DND-41 (cell line): Measurements from ENCODE around the gene C6orf62.
"Not testable (repeated sequence)": the region's sequence is repeated elsewhere in the genome, so short reads cannot be mapped to it uniquely, and the experiment has no call there.

Experiments used
- ATAC-seq: fragments of 200-7000 bp; cut with Tn5 transposase; 3 replicates; pipeline ENCODE4 v1.9.1; 2021; ENCODE audit warnings: low read depth; ENCODE audit not compliant: insufficient read depth
- DNase-seq: peaks from one replicate; pipeline ENCODE4 v3.0.0-alpha.2; 2020
- H2AFZ ChIP-seq: 2 replicates; pipeline ENCODE4 v1.6.0; 2012; ENCODE audit warnings: low read depth, low read length
- H3K27ac ChIP-seq: 2 replicates; pipeline ENCODE4 v1.5.1; 2012; ENCODE audit warnings: low read length, inconsistent platforms
- H3K27me3 ChIP-seq: fragments of 200-600 bp; sonication (generic); 2 replicates; pipeline ENCODE4 v1.6.0; 2012; ENCODE audit warnings: low read length, mild to moderate bottlenecking, inconsistent platforms; ENCODE audit not compliant: insufficient read depth, poor library complexity
- H3K36me3 ChIP-seq: 2 replicates; pipeline ENCODE4 v1.5.1; 2012; ENCODE audit warnings: low read length, inconsistent platforms; ENCODE audit not compliant: insufficient read depth
- H3K4me1 ChIP-seq: 2 replicates; pipeline ENCODE4 v1.5.1; 2012; ENCODE audit warnings: mild to moderate bottlenecking, low read length; ENCODE audit not compliant: insufficient read depth
- H3K4me2 ChIP-seq: 2 replicates; pipeline ENCODE4 v1.6.0; 2012; ENCODE audit warnings: mild to moderate bottlenecking, moderate library complexity, low read length, inconsistent platforms; ENCODE audit not compliant: insufficient read depth
- H3K4me3 ChIP-seq, 2 experiments: fragments of 200-600 bp in 1 of 2; shearing (Covaris generic) in 1 of 2; 2 replicates each; pipeline ENCODE4 v1.5.1; 2012 to 2016; ENCODE audit warnings: inconsistent platforms in 2 of 2, low read length in 2 of 2, mild to moderate bottlenecking in 2 of 2, low read depth in 1 of 2, moderate library complexity in 1 of 2
- H3K79me2 ChIP-seq: 2 replicates; pipeline ENCODE4 v1.6.0; 2012; ENCODE audit warnings: low read length, inconsistent platforms; ENCODE audit not compliant: insufficient read depth
- H3K9ac ChIP-seq: 2 replicates; pipeline ENCODE4 v1.6.0; 2012; ENCODE audit warnings: low read depth, mild to moderate bottlenecking, inconsistent platforms, low read length, moderate library complexity
- H3K9me3 ChIP-seq: 2 replicates; pipeline ENCODE4 v1.5.1; 2012; ENCODE audit warnings: low read length, moderate library complexity, mild to moderate bottlenecking, inconsistent platforms; ENCODE audit not compliant: insufficient read depth, severe bottlenecking
- H4K20me1 ChIP-seq: 2 replicates; pipeline ENCODE4 v1.6.0; 2012; ENCODE audit warnings: low read length; ENCODE audit not compliant: insufficient read depth
- EZH2 ChIP-seq: IDR thresholded peaks from 3 replicates; pipeline ENCODE4 v1.6.1; 2012; ENCODE audit warnings: borderline replicate concordance, low read depth, mild to moderate bottlenecking, moderate library complexity, low read length, inconsistent platforms; ENCODE audit not compliant: severe bottlenecking
- TF ChIP-seq, protein P1 (sequence below): IDR thresholded peaks from 2 replicates; pipeline ENCODE4 v1.5.1; 2012; ENCODE audit warnings: borderline replicate concordance, low read length, moderate library complexity, mild to moderate bottlenecking; ENCODE audit not compliant: poor library complexity, severe bottlenecking; ENCODE audit errors: extremely low read depth

Gene C6orf62

DNA sequence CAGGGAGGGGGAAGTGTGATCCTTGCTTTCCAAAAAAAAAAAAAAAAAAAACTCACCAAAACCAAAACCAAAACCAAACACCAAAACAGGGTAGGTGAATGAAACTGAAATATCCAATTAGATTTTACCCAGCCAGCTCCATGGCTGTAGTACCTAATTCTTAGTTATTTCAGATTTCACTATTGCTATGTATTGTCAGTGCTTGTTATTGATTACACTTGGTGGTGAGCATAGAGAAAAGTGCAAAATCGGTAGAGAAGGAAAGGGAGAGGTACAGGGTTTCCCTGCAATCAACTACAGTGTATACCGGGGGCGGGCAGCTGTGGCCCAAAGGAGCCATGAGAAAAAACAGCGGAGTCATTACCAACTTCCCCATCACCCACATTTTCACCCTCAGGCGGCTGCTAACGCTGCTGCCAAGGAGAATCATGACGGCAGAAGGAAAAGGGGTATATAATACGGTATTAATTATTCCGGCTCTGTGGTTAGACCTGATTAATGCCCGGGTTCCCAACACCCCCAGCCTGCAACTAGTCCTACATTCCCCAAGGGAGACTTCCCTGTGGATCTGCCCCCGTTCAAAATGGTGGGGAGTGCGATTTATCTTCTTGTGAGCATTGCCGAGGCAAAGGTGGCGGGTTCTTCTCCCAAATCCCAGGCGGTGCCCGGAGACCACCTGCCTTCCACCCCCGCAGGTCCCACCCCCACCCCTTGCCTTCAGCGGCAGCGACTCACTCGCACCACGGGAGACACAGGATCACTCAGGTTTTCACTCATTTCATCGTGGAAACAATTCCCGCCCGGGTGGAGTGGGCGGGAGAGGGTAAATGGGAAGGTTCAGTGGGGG lies at the start of gene C6orf62:
C6orf62 (minus strand) TSS at position 30 of the 847 bp plus-strand sequence. CDS start 486 bp downstream, outside the sequence.
- Histone ChIP-seq H3K79me2 (peaks cover 63% of the 10 kb centered on the region), H3K27me3 (no peaks in the 10 kb centered on the region), H3K4me3 (peak within 1 kb of the TSS; percentile 90 to 96), H3K4me2 (peak within 1 kb of the TSS; percentile 83), H2AFZ (no peak within 1 kb of the TSS), H3K4me1 (peaks cover 61% of the 10 kb centered on the region), H3K36me3 (peaks cover 50% of the 10 kb centered on the region), H3K9ac (peak within 1 kb of the TSS; percentile 98), H4K20me1 (peaks cover 52% of the 10 kb centered on the region), H3K27ac (peak within 1 kb of the TSS; percentile 96), H3K9me3 (no peaks in the 10 kb centered on the region)
- DNase-seq (peak; percentile 43), ATAC-seq (no peak)
- TF ChIP-seq EZH2 = no peak
- TF ChIP-seq, protein P1, sequence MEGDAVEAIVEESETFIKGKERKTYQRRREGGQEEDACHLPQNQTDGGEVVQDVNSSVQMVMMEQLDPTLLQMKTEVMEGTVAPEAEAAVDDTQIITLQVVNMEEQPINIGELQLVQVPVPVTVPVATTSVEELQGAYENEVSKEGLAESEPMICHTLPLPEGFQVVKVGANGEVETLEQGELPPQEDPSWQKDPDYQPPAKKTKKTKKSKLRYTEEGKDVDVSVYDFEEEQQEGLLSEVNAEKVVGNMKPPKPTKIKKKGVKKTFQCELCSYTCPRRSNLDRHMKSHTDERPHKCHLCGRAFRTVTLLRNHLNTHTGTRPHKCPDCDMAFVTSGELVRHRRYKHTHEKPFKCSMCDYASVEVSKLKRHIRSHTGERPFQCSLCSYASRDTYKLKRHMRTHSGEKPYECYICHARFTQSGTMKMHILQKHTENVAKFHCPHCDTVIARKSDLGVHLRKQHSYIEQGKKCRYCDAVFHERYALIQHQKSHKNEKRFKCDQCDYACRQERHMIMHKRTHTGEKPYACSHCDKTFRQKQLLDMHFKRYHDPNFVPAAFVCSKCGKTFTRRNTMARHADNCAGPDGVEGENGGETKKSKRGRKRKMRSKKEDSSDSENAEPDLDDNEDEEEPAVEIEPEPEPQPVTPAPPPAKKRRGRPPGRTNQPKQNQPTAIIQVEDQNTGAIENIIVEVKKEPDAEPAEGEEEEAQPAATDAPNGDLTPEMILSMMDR = no peak

DNA sequence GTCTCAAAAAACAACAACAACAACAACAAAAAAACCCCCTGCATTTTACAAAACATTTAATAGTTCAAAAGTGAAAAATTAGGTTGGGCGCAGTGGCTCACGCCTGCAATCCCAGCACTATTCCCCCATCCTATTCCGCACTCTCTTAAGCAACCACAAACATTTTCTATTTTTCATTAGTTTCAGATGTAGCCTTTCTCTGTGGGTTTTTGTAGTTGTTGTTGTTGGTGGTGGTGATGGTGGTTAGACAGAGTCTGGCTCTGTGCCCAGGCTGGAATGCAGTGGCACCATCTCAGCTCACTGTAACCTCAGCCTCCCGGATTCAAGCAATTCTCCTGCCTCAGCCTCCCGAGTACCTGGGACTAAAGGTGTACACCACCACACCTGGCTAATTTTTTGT lies 49.4 kb upstream of the C6orf62 start:
- Histone ChIP-seq H3K27me3 (no peaks in the 10 kb centered on the region), H3K4me2 (no peak overlapping the region), H3K9ac (no peak overlapping the region), H3K9me3 (no peaks in the 10 kb centered on the region), H3K79me2 (no peaks in the 10 kb centered on the region), H4K20me1 (no peaks in the 10 kb centered on the region), H2AFZ (no peak overlapping the region), H3K4me3 (no peak overlapping the region), H3K4me1 (peaks cover under 1% of the 10 kb centered on the region; the same call in 1 of the 2 replicates), H3K27ac (no peak overlapping the region), H3K36me3 (no peaks in the 10 kb centered on the region)
- DNase-seq (no peak), ATAC-seq (0 out of 3 replicates have a peak, but pooled peaks have one; percentile 25)
- no peak for TF ChIP-seq EZH2
- TF ChIP-seq, protein P1 = no peak

DNA sequence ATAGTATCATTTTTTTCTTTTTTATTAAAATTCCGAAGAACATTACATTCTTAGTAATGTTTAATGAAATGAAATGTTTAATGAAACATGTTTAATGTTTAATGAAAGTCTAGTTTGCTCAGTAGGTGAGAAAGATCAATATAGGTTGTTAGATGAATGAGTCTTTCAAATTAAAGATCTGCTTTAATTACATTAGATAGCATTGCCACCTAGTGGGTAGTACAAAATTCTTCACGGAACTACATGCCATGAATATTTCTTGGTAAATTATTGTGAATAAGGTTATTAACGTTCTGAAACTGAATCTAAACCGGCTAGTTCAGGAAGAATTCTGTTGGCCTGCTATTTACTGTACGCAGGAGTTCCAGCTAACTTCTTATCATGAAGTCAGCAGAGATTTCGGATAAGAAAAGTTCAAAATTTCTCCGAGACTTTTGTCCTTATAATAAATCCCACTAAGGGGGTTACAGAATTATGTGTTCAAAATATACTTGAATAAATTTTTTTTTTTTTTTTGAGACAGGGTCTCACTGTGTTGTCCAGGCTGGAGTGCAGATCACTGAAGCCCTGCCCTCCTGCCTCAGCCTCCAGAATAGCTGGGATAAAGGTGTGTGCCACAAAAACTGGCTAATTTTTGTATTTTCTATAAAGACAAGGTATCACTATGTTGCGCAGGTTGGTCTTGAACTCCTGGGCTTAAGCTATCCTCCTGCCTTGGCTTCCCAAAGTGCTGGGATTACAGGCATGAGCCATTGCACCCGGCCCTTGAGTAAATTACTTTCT lies 47.9 kb upstream of the C6orf62 start:
- Histone ChIP-seq H3K4me3 (no peak overlapping the region), H3K79me2 (no peaks in the 10 kb centered on the region), H3K9ac (no peak overlapping the region), H3K36me3 (no peaks in the 10 kb centered on the region), H2AFZ (no peak overlapping the region; the same call in 1 of the 2 replicates), H3K9me3 (no peaks in the 10 kb centered on the region), H4K20me1 (no peaks in the 10 kb centered on the region), H3K27me3 (no peaks in the 10 kb centered on the region), H3K4me1 (no peaks in the 10 kb centered on the region; the same call in 1 of the 2 replicates), H3K27ac (no peak overlapping the region), H3K4me2 (no peak overlapping the region)
- TF ChIP-seq, protein P1 = peak; percentile 57
- TF ChIP-seq EZH2 = no peak
- no peak for DNase-seq
- peak; percentile 64 for ATAC-seq

DNA sequence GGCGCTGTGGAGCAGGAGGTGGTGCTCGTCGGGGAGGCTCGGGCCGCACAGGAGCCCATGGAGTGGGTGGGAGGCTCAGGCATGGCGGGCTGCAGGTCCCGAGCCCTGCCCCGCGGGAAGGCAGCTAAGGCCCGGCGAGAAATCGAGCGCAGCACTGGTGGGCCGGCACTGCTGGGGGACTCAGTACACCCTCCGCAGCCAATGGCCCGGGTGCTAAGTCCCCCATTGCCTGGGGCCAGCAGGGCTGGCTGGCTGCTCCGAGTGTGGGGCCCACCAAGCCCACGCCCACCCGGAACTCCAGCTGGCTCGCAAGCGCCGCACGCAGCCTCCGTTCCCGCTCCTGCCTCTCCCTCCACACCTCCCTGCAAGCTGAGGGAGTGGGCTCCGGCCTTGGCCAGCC lies 47.0 kb upstream of the C6orf62 start:
- not testable (repeated sequence) for H3K4me2 ChIP-seq, H3K36me3 ChIP-seq, H3K9me3 ChIP-seq, ATAC-seq, H3K27me3 ChIP-seq, H3K4me3 ChIP-seq, H4K20me1 ChIP-seq, H2AFZ ChIP-seq, DNase-seq, H3K4me1 ChIP-seq, H3K9ac ChIP-seq, H3K79me2 ChIP-seq, H3K27ac ChIP-seq

DNA sequence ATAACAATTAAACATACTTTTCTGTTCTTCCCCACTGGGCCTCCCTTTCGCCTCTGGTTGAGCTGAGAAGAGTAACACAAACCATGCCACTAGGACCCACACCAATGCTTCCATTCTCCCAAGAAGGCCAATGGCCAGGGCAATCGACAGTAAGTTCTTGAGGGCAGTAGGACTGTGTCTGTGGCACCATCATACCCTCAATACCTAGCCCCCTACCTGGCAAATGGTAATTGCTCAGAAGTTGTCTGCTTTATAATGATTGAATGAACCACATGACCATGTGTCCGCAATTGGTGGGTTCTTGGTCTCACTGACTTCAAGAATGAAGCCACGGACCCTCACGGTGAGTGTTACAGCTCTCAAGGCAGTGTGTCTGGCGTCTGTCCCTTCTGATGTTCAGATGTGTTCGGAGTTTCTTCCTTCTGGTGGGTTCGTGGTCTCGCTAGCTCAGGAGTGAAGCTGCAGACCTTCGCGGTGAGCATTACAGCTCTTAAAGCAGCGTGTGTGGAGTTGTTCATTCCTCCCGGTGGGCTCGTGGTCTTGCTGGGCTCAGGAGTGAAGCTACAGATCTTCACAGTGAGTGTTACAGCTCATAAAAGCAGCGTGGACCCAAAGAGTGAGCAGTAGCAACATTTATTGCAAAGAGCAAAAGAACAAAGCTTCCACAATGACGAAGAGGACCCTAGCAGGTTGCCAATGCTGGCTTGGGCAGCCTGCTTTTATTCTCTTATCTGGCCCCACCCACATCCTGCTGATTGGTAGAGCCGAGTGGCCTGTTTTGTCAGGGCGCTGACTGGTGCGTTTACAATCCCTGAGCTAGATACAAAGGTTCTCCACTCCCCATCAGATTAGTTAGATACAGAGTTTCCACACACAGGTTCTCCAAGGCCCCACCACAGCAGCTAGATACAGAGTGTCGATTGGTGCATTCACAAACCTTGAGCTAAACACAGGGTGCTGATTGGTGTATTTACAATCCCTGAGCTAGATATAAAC lies 46.2 kb upstream of the C6orf62 start:
- not testable (repeated sequence) for H3K4me1 ChIP-seq, H2AFZ ChIP-seq, H3K27me3 ChIP-seq, H3K9ac ChIP-seq, H3K4me2 ChIP-seq, H4K20me1 ChIP-seq, H3K36me3 ChIP-seq, H3K79me2 ChIP-seq, H3K27ac ChIP-seq, H3K4me3 ChIP-seq, H3K9me3 ChIP-seq
- DNase-seq = peak; percentile 40
- ATAC-seq = 0 out of 3 replicates have a peak, but pooled peaks have one; percentile 8
